Suprapubic skin (tissue), 4 donors: ENCODE data around the gene REV3L. TPM values are rescaled to one million over a fixed set of nuclear protein-coding genes. Genes with fewer than 3 reads are reported as not detected.
"Not testable (repeated sequence)": the region's sequence is repeated elsewhere in the genome, so short reads cannot be mapped to it uniquely, and the experiment has no call there.

Experiments used
- DNase-seq, 2 donors: peaks; one replicate each; pipeline ENCODE4 v3.0.0-alpha.2; 2019; ENCODE audit warnings: low spot score in 2 of 2
- H3K27ac ChIP-seq: fragments of 200-600 bp; sonication (generic); one replicate; pipeline ENCODE4 v1.5.1; 2019
- H3K27me3 ChIP-seq: fragments of 200-600 bp; sonication (generic); one replicate; pipeline ENCODE4 v1.5.1; 2019
- H3K36me3 ChIP-seq: fragments of 200-600 bp; sonication (generic); one replicate; pipeline ENCODE4 v1.5.1; 2019
- H3K4me1 ChIP-seq: fragments of 200-600 bp; sonication (generic); one replicate; pipeline ENCODE4 v1.5.1; 2019
- H3K4me3 ChIP-seq: fragments of 200-600 bp; sonication (generic); one replicate; pipeline ENCODE4 v1.5.1; 2019; ENCODE audit warnings: mild to moderate bottlenecking
- H3K9me3 ChIP-seq: fragments of 200-600 bp; sonication (generic); one replicate; pipeline ENCODE4 v1.5.1; 2019
- EP300 ChIP-seq: sonication (generic); formaldehyde crosslinking; IDR thresholded peaks from one replicate; pipeline ENCODE4 v1.6.1; 2017; ENCODE audit warnings: antibody characterized with exemption
- POLR2A ChIP-seq, 2 donors: fragments of 450-650 bp; IDR thresholded peaks; one replicate each; pipeline ENCODE4 v1.6.1; 2017; ENCODE audit warnings: antibody characterized with exemption in 2 of 2, mild to moderate bottlenecking in 2 of 2, moderate library complexity in 2 of 2
- POLR2AphosphoS5 ChIP-seq, 3 donors: sonication (generic); formaldehyde crosslinking; IDR thresholded peaks; one replicate each; pipeline ENCODE4 v1.6.1; 2017; ENCODE audit warnings: antibody characterized with exemption in 3 of 3
- WGBS: methylation state at CpG from one replicate; pipeline ENCODE4 v1.1.5; 2018; 5-methylcytosine and 5-hydroxymethylcytosine counted together
- total RNA-seq, 4 donors: library from RNA; depleted of rRNA; stranded (reverse); fragments of >200 nt; gene quantifications; one replicate each; pipeline ENCODE4 v1.1.0, GENCODE V29; 2016
- TF ChIP-seq, protein P1 (sequence below), 2 donors: fragments of 200-600 bp in 1 of 2; fragments of 450-650 bp in 1 of 2; sonication (generic) in 1 of 2; IDR thresholded peaks; one replicate each; pipeline ENCODE4 v1.5.1; 2016 to 2019; ENCODE audit warnings: antibody characterized with exemption in 2 of 2, mild to moderate bottlenecking in 1 of 2, moderate library complexity in 1 of 2

REV3L gene
- total RNA-seq, 4 donors from 2014 or later: 15.7 to 47.5 (median 21.5) TPM

- TF ChIP-seq EP300 (no peak), POLR2AphosphoS5 (IDR thresholded peaks at IDR 0.05) (no peak), POLR2A (IDR thresholded peaks at IDR 0.05) (no peak)
- TF ChIP-seq, protein P1, sequence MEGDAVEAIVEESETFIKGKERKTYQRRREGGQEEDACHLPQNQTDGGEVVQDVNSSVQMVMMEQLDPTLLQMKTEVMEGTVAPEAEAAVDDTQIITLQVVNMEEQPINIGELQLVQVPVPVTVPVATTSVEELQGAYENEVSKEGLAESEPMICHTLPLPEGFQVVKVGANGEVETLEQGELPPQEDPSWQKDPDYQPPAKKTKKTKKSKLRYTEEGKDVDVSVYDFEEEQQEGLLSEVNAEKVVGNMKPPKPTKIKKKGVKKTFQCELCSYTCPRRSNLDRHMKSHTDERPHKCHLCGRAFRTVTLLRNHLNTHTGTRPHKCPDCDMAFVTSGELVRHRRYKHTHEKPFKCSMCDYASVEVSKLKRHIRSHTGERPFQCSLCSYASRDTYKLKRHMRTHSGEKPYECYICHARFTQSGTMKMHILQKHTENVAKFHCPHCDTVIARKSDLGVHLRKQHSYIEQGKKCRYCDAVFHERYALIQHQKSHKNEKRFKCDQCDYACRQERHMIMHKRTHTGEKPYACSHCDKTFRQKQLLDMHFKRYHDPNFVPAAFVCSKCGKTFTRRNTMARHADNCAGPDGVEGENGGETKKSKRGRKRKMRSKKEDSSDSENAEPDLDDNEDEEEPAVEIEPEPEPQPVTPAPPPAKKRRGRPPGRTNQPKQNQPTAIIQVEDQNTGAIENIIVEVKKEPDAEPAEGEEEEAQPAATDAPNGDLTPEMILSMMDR (IDR thresholded peaks at IDR 0.05): no peak
- no peak for DNase-seq
- Histone ChIP-seq H3K4me3 (no peak overlapping the region), H3K9me3 (no peaks in the 10 kb centered on the region), H3K27ac (no peak overlapping the region), H3K27me3 (no peaks in the 10 kb centered on the region), H3K4me1 (no peaks in the 10 kb centered on the region), H3K36me3 (peaks cover 26% of the 10 kb centered on the region)
- whole genome bisulfite sequencing: 91% methylated on average over 2 of the region's 2 CpGs
These were observed 181.1 kb downstream of the REV3L start for GRCh38 chr6:111301946-111302345.

DNA sequence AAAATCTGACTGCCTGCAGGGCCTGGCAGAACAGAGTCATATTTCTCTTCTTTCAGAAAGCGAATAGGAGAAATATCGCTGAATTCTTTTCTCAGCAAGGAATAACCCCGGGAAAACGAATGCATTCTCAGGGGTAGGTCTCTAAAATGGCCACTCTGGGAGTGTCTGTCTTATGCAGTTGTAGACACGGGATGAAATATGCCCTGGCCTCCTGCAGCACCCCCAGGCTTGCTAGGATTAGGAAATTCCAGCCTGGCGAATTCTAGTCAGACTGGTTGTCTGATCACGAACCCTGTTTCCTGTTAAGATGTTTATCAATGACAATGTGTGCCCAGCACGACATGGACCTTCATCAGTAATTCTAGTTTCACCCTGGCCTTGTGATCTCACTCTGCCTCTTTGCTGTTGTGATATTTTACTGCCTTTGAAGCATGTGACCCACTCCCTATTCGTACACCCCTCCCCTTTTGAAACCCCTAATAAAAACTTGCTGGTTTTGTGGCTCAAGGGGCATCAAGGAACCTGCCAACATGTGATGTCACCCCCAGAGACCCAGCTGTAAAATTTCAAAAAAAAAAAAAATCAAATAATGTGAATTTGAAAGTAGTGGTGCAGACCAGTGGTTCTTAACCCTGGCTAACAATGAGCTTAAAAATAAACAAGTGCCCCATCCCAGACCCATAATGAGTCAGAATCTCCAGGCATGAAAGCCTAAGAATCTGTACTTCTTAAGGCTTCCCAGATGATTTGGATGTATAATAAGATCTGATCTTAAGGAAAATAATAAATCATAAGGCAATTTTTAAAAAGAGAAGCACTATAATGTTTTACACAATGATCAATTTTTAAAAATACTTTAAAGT lies 181.8 kb downstream of the REV3L start:
- 81% methylated on average over 9 of the region's 9 CpGs for WGBS
- H3K36me3 ChIP-seq: peaks cover 26% of the 10 kb centered on the region
- H3K9me3 ChIP-seq, H3K27me3 ChIP-seq, H3K4me1 ChIP-seq, H3K4me3 ChIP-seq, DNase-seq, H3K27ac ChIP-seq: not testable (repeated sequence)

DNA sequence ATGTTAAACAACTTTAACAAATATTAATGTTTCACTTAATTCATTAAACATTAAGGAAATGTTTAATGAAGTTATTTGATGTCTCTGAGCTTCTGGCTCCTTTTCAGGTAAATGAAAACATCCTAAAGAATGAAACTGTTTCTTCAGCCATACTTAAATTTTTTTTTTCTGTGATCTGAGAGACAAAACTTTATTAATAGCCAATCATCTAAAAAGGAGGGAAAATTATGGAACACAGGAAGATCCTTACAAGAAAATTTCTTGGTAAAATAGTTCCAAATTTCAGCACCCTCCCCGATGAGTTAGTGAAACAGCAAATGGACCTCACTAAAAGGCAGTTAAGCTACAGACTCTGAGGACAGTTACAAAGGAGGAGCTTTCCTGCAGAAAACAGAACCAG lies 185.2 kb downstream of the REV3L start:
- no peak overlapping the region for H3K4me3 ChIP-seq
- H3K4me1 ChIP-seq: no peaks in the 10 kb centered on the region
- H3K9me3 ChIP-seq: no peaks in the 10 kb centered on the region
- no peak overlapping the region for H3K27ac ChIP-seq
- H3K36me3 ChIP-seq: peaks cover 23% of the 10 kb centered on the region
- 87% methylated on average over 1 of the region's 1 CpG for WGBS
- H3K27me3 ChIP-seq: no peaks in the 10 kb centered on the region
- TF ChIP-seq, protein P1 (IDR thresholded peaks at IDR 0.05): no peak
- no peak for TF ChIP-seq POLR2AphosphoS5 (IDR thresholded peaks at IDR 0.05)
- TF ChIP-seq EP300: no peak
- no peak for TF ChIP-seq POLR2A (IDR thresholded peaks at IDR 0.05)
- DNase-seq: no peak

DNA sequence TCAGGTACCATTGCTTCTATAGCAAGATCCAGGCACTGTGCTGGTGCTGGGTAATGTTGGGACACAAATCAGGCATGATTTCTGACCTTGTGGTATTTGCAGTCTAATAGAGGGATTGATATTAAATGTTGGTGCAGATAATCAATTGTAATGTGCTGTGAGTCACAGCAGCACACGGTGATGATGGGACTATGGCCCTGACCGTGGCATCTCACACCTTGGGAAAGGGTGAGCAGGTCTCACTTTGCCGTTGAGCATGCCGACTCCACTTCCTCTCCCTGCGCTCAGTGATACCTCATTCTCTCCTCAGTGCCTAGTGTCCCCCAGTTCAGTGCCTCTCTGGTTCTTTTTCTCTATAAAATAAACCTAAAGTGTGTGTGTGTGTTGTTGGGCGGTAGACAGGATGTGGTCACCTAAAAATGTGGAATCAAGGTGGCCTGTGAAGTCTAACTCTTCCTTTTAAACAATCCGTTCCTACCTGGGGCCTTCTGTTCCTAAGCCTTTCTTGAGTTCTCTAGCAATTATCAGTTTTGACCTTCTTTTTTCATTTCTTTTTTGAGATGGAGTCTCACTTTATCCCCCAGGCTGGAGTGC lies 188.5 kb downstream of the REV3L start:
- Histone ChIP-seq H3K4me3 (no peak overlapping the region), H3K4me1 (no peaks in the 10 kb centered on the region), H3K9me3 (no peaks in the 10 kb centered on the region), H3K27me3 (no peaks in the 10 kb centered on the region), H3K27ac (no peak overlapping the region), H3K36me3 (peaks cover 4% of the 10 kb centered on the region)
- no peak for DNase-seq
- WGBS: 89% methylated on average over 7 of the region's 7 CpGs
- TF ChIP-seq, protein P1 (IDR thresholded peaks at IDR 0.05): no peak
- TF ChIP-seq POLR2A (IDR thresholded peaks at IDR 0.05): no peak
- no peak for TF ChIP-seq POLR2AphosphoS5 (IDR thresholded peaks at IDR 0.05)
- TF ChIP-seq EP300: no peak

- TF ChIP-seq POLR2AphosphoS5 (IDR thresholded peaks at IDR 0.05) (no peak), POLR2A (IDR thresholded peaks at IDR 0.05) (no peak), EP300 (no peak)
- TF ChIP-seq, protein P1 (IDR thresholded peaks at IDR 0.05): no peak
- no peaks in the 10 kb centered on the region for H3K36me3 ChIP-seq
- no peak for DNase-seq
- H3K27me3 ChIP-seq: no peaks in the 10 kb centered on the region
- no peaks in the 10 kb centered on the region for H3K9me3 ChIP-seq
- 90% methylated on average over 5 of the region's 5 CpGs for WGBS
- H3K4me3 ChIP-seq: no peak overlapping the region
- no peak overlapping the region for H3K27ac ChIP-seq
- no peaks in the 10 kb centered on the region for H3K4me1 ChIP-seq
These were observed 191.4 kb downstream of the REV3L start for GRCh38 chr6:111291336-111292259.

- not testable (repeated sequence) for DNase-seq, H3K27me3 ChIP-seq, H3K4me3 ChIP-seq, H3K36me3 ChIP-seq, H3K27ac ChIP-seq, H3K4me1 ChIP-seq, H3K9me3 ChIP-seq
- 63% methylated on average over 5 of the region's 5 CpGs for WGBS
These were observed 192.2 kb downstream of the REV3L start for GRCh38 chr6:111290689-111291335.

GRCh38 chr6:111284356-111284755 lies 198.7 kb downstream of the REV3L start:
- H3K4me3 ChIP-seq, H3K27me3 ChIP-seq, H3K9me3 ChIP-seq, DNase-seq, H3K27ac ChIP-seq, H3K4me1 ChIP-seq: not testable (repeated sequence)
- 89% methylated on average over 5 of the region's 5 CpGs for WGBS
- peaks cover 21% of the 10 kb centered on the region for H3K36me3 ChIP-seq
